HEK293 (cell line): ENCODE data around the gene PNMA6F.

Source experiments
- ZBTB11 ChIP-seq: fragments of 450-650 bp; formaldehyde crosslinking; conservative IDR thresholded peaks from 2 replicates; pipeline ENCODE4 v1.5.1; 2016; ENCODE audit warnings: low read depth, missing biosample characterization, missing genetic modification characterization
- ZNF184 ChIP-seq: fragments of 450-650 bp; IDR thresholded peaks from 2 replicates; pipeline ENCODE4 v1.5.1; 2018; ENCODE audit warnings: missing biosample characterization, mild to moderate bottlenecking, missing genetic modification characterization
- ZNF19 ChIP-seq: fragments of 450-650 bp; formaldehyde crosslinking; IDR thresholded peaks from 2 replicates; pipeline ENCODE4; 2016; ENCODE audit warnings: missing biosample characterization, missing genetic modification characterization, low read depth
- ZNF404 ChIP-seq: fragments of 450-650 bp; formaldehyde crosslinking; IDR thresholded peaks from 2 replicates; pipeline ENCODE4 v1.5.1; 2017; ENCODE audit warnings: missing biosample characterization, missing genetic modification characterization
- TF ChIP-seq, protein P1 (sequence below): fragments of 450-650 bp; formaldehyde crosslinking; IDR thresholded peaks from 2 replicates; pipeline ENCODE4 v1.5.1; 2016; ENCODE audit warnings: missing biosample characterization, missing genetic modification characterization
- TF ChIP-seq, protein P2 (sequence below): fragments of 450-650 bp; formaldehyde crosslinking; IDR thresholded peaks from 2 replicates; pipeline ENCODE4 v1.5.1; 2016; ENCODE audit warnings: missing biosample characterization, missing genetic modification characterization
- TF ChIP-seq, protein P3 (sequence below): fragments of 450-650 bp; formaldehyde crosslinking; IDR thresholded peaks from 2 replicates; pipeline ENCODE4 v1.5.1; 2016; ENCODE audit warnings: missing biosample characterization, missing genetic modification characterization

- TF ChIP-seq, protein P1, sequence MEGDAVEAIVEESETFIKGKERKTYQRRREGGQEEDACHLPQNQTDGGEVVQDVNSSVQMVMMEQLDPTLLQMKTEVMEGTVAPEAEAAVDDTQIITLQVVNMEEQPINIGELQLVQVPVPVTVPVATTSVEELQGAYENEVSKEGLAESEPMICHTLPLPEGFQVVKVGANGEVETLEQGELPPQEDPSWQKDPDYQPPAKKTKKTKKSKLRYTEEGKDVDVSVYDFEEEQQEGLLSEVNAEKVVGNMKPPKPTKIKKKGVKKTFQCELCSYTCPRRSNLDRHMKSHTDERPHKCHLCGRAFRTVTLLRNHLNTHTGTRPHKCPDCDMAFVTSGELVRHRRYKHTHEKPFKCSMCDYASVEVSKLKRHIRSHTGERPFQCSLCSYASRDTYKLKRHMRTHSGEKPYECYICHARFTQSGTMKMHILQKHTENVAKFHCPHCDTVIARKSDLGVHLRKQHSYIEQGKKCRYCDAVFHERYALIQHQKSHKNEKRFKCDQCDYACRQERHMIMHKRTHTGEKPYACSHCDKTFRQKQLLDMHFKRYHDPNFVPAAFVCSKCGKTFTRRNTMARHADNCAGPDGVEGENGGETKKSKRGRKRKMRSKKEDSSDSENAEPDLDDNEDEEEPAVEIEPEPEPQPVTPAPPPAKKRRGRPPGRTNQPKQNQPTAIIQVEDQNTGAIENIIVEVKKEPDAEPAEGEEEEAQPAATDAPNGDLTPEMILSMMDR = no peak
- no peak for TF ChIP-seq ZNF19
- TF ChIP-seq, protein P2, sequence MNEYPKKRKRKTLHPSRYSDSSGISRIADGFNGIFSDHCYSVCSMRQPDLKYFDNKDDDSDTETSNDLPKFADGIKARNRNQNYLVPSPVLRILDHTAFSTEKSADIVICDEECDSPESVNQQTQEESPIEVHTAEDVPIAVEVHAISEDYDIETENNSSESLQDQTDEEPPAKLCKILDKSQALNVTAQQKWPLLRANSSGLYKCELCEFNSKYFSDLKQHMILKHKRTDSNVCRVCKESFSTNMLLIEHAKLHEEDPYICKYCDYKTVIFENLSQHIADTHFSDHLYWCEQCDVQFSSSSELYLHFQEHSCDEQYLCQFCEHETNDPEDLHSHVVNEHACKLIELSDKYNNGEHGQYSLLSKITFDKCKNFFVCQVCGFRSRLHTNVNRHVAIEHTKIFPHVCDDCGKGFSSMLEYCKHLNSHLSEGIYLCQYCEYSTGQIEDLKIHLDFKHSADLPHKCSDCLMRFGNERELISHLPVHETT = no peak
- TF ChIP-seq ZNF184 = no peak
- TF ChIP-seq, protein P3, sequence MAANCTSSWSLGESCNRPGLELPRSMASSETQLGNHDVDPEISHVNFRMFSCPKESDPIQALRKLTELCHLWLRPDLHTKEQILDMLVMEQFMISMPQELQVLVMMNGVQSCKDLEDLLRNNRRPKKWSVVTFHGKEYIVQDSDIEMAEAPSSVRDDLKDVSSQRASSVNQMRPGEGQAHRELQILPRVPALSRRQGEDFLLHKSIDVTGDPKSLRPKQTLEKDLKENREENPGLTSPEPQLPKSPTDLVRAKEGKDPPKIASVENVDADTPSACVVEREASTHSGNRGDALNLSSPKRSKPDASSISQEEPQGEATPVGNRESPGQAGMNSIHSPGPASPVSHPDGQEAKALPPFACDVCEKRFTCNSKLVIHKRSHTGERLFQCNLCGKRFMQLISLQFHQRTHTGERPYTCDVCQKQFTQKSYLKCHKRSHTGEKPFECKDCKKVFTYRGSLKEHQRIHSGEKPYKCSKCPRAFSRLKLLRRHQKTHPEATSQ (tag by site-specific recombination) = no peak
- no peak for TF ChIP-seq ZBTB11
- TF ChIP-seq ZNF404 = no peak
These were observed 31.3 kb upstream of the PNMA6F start for GRCh38 chrX:153352858-153353257.
